HL-60 (cell line): ENCODE results near the gene SPATA33.

Experiments
- POLR2AphosphoS5 ChIP-seq: IDR thresholded peaks from 2 replicates; pipeline ENCODE4 v1.6.1; 2012; ENCODE audit warnings: low read depth
- REST ChIP-seq: IDR thresholded peaks from 2 replicates; pipeline ENCODE4 v1.6.1; 2012; ENCODE audit warnings: low read depth; ENCODE audit not compliant: insufficient replicate concordance
- SPI1 ChIP-seq: IDR thresholded peaks from 2 replicates; pipeline ENCODE4 v1.6.1; 2012; ENCODE audit warnings: low read depth, mild to moderate bottlenecking, borderline replicate concordance
- TF ChIP-seq, protein P1 (sequence below): IDR thresholded peaks from one replicate; pipeline ENCODE4 v1.5.1; 2011; ENCODE audit warnings: low read length, control low read depth, inconsistent platforms; ENCODE audit not compliant: insufficient read depth

- TF ChIP-seq, protein P1, sequence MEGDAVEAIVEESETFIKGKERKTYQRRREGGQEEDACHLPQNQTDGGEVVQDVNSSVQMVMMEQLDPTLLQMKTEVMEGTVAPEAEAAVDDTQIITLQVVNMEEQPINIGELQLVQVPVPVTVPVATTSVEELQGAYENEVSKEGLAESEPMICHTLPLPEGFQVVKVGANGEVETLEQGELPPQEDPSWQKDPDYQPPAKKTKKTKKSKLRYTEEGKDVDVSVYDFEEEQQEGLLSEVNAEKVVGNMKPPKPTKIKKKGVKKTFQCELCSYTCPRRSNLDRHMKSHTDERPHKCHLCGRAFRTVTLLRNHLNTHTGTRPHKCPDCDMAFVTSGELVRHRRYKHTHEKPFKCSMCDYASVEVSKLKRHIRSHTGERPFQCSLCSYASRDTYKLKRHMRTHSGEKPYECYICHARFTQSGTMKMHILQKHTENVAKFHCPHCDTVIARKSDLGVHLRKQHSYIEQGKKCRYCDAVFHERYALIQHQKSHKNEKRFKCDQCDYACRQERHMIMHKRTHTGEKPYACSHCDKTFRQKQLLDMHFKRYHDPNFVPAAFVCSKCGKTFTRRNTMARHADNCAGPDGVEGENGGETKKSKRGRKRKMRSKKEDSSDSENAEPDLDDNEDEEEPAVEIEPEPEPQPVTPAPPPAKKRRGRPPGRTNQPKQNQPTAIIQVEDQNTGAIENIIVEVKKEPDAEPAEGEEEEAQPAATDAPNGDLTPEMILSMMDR: no peak
- TF ChIP-seq POLR2AphosphoS5 (no peak), REST (no peak), SPI1 (no peak)
These were observed 58.9 kb downstream of the SPATA33 start for GRCh38 chr16:89716493-89716892.
